Caco-2 (cell line): ENCODE results near the gene TGOLN2. TPM values are rescaled to one million over a fixed set of nuclear protein-coding genes. Genes with fewer than 3 reads are reported as not detected.
A peak's percentile ranks its signal among the peaks of the same experiment; 100 is the strongest.

Experiments used
- Bru-seq: library from RNA; stranded (reverse); fragments of 400-500 nt; gene quantifications from one replicate; lab custom pipeline; 2021; lab: Mats Ljungman, UMichigan
- BruChase-seq, 2 experiments: library from RNA; stranded (reverse); fragments of 400-500 nt; gene quantifications; one replicate each; lab custom pipeline; 2021; lab: Mats Ljungman, UMichigan
- BruUV-seq: library from RNA; stranded (reverse); fragments of 400-500 nt; replicated peaks from 2 replicates; lab custom pipeline; 2021; lab: Mats Ljungman, UMichigan
- CTCF ChIA-PET: fragments of 300-600 bp; sonication (Branson Sonifier 250); formaldehyde crosslinking; loops from one replicate; lab custom pipeline; 2022; ENCODE audit warnings: antibody characterized with exemption; lab: Charles Lee
- POLR2A ChIA-PET: fragments of 300-600 bp; sonication (Branson Sonifier 250); formaldehyde crosslinking; loops from one replicate; lab custom pipeline; 2022; ENCODE audit warnings: antibody characterized with exemption; lab: Charles Lee
- DNase-seq, 2 experiments: peaks; one replicate each; pipeline versions ENCODE4 v3.0.0 to v3.0.0-alpha.2; 2020 to 2022
- H3K27me3 ChIP-seq: replicated peaks from 2 replicates; pipeline ENCODE4 v1.6.0; 2011; ENCODE audit warnings: low read length; ENCODE audit not compliant: control insufficient read depth, insufficient read depth
- H3K36me3 ChIP-seq: 2 replicates; pipeline ENCODE4 v1.5.1; 2011; ENCODE audit warnings: low read length; ENCODE audit not compliant: control insufficient read depth, insufficient read depth
- H3K4me1 ChIP-seq: fragments of 250-450 bp; sonication (Bioruptor Pico); 2 replicates; pipeline ENCODE4 v1.5.1; 2020; ENCODE audit warnings: mild to moderate bottlenecking
- H3K4me3 ChIP-seq: 2 replicates; pipeline ENCODE4 v1.5.1; 2011; ENCODE audit warnings: low read depth, mild to moderate bottlenecking, control low read depth, low read length
- H3K9me3 ChIP-seq: fragments of 250-450 bp; sonication (Bioruptor Pico); 2 replicates; pipeline ENCODE4 v1.5.1; 2020; ENCODE audit warnings: mild to moderate bottlenecking, moderate library complexity
- H3K27ac Mint-ChIP-seq: one replicate; pipeline ENCODE4 v1.8.0; 2022; ENCODE audit warnings: mixed read lengths; ENCODE audit not compliant: unreplicated experiment
- H3K27me3 Mint-ChIP-seq: one replicate; pipeline ENCODE4 v1.8.0; 2022; ENCODE audit warnings: mixed read lengths; ENCODE audit not compliant: insufficient read depth, unreplicated experiment
- H3K36me3 Mint-ChIP-seq: one replicate; pipeline ENCODE4 v1.8.0; 2022; ENCODE audit warnings: mild to moderate bottlenecking, mixed read lengths; ENCODE audit not compliant: insufficient read depth, unreplicated experiment
- H3K4me1 Mint-ChIP-seq: one replicate; pipeline ENCODE4 v1.8.0; 2022; ENCODE audit warnings: low read depth, mixed read lengths; ENCODE audit not compliant: unreplicated experiment
- H3K4me3 Mint-ChIP-seq: one replicate; pipeline ENCODE4 v1.8.0; 2022; ENCODE audit warnings: mild to moderate bottlenecking, moderate library complexity, mixed read lengths; ENCODE audit not compliant: unreplicated experiment
- H3K9me3 Mint-ChIP-seq: one replicate; pipeline ENCODE4 v1.8.0; 2022; ENCODE audit warnings: mixed read lengths; ENCODE audit not compliant: unreplicated experiment
- intact Hi-C: fragments of 100-400 bp; cut with micrococcal nuclease; formaldehyde crosslinking; loops from one replicate; pipeline ENCODE4 v1.10.0; 2022; ENCODE audit not compliant: unreplicated experiment
- long read RNA-seq: library from polyadenylated mRNA; stranded (forward); transcript quantifications from one replicate; pipeline ENCODE4 v2.0.0, GENCODE V29; 2022
- total RNA-seq: library from RNA; stranded (reverse); gene quantifications from 2 replicates; pipeline ENCODE4 v1.2.3, GENCODE V29; 2022
- TF ChIP-seq, protein P1 (sequence below), 2 experiments: fragments of 200-600 bp in 1 of 2; IDR thresholded peaks; 1 replicate in 1 of 2; 2 replicates in 1 of 2; pipeline versions ENCODE4 v1.5.1 to v1.8.0; 2011 to 2022; ENCODE audit warnings: antibody characterized with exemption in 1 of 2, control low read depth in 1 of 2, inconsistent platforms in 1 of 2, low read depth in 1 of 2, low read length in 1 of 2, mild to moderate bottlenecking in 1 of 2, moderate library complexity in 1 of 2; ENCODE audit not compliant: insufficient read depth in 1 of 2, severe bottlenecking in 1 of 2, unreplicated experiment in 1 of 2

TGOLN2 gene
- total RNA-seq (109 and 119 TPM in 2 replicates), Bru-seq, nascent RNA (percentile 96 among the genes with signal in this experiment), BruChase-seq, experiment 1, labeled RNA remaining after a 2-hour chase (percentile 99 among the genes with signal in this experiment), BruChase-seq, experiment 2, labeled RNA remaining after a 6-hour chase (percentile 100 among the genes with signal in this experiment)
- long read RNA-seq, full-length matches to known transcripts, result 34 of 62 reads
- long read RNA-seq, partial matches to known transcripts, result 1 of 62 reads
- long read RNA-seq, other reads (novel, unspliced or antisense), result 27 of 62 reads

DNA sequence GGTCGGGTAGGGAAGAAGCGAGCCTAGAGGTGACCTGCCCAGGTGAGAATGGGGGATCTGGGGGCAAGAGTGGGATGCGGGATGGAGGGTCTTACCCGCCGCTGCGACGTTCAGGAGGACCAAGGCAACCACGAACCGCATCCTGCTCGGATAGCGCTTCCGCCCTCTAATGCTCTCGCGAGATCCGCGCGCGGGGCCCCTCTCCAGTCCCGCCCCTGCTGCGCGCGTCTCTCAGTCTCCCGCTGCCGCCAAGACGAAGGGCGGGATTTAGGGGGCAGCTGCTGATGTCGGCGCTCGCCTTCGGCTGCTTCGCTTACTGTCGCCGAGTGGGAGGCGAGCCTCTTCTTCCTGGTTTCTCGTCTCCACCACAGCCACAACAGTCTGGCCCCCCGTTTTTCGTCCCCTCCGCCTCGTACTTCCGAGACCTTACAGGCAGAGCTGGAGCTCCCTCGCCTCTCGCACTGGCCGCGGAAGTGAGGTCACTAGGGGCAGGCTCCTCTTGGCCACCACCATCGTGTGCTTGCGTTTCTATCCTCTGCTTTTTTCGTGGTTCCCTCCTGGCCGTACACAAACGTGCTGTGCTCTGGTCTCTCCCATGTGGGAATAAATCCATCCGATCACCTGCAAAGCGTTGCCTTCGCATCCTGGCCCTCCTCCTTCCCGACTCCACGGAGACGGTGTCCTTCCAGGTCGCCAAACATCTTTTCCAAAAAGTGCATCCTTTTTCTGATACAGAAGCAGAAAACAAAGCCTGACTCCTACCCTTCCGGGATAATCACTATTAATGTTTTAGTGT, at the start of gene TGOLN2:
Gene TGOLN2 (minus strand): TSS at position 168 of the 796 bp plus-strand sequence. CDS start 27 bp downstream, at position 141.
- TF ChIP-seq, protein P1, sequence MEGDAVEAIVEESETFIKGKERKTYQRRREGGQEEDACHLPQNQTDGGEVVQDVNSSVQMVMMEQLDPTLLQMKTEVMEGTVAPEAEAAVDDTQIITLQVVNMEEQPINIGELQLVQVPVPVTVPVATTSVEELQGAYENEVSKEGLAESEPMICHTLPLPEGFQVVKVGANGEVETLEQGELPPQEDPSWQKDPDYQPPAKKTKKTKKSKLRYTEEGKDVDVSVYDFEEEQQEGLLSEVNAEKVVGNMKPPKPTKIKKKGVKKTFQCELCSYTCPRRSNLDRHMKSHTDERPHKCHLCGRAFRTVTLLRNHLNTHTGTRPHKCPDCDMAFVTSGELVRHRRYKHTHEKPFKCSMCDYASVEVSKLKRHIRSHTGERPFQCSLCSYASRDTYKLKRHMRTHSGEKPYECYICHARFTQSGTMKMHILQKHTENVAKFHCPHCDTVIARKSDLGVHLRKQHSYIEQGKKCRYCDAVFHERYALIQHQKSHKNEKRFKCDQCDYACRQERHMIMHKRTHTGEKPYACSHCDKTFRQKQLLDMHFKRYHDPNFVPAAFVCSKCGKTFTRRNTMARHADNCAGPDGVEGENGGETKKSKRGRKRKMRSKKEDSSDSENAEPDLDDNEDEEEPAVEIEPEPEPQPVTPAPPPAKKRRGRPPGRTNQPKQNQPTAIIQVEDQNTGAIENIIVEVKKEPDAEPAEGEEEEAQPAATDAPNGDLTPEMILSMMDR (IDR thresholded peaks at IDR 0.05; ENCODE audit: insufficient read depth in 1 of 2, low read depth in 1 of 2, low read length in 1 of 2, severe bottlenecking in 1 of 2, unreplicated experiment in 1 of 2), result peak in 1 of 2 experiments; percentile 14
- Mint-ChIP-seq H3K4me3 (peak within 1 kb of the TSS; percentile 86), H3K27me3 (no peaks in the 10 kb centered on the region), H3K4me1 (peaks cover 22% of the 10 kb centered on the region), H3K36me3 (peaks cover 46% of the 10 kb centered on the region), H3K9me3 (peaks cover 7% of the 10 kb centered on the region), H3K27ac (peak within 1 kb of the TSS; percentile 97)
- ChIA-PET CTCF (interaction anchor here (1.2 kb wide), 1 partner anchor 27 kb away, joined by 4 read pairs; the partner anchor contains the start of gene ELMOD3), POLR2A (interaction anchor here (0.6 to 2.5 kb wide), 8 partner anchors 11 to 719 kb away, joined by 3 to 18 read pairs (median 6); partner anchors contain the start of genes ELMOD3, MAT2A, RETSAT and SH2D6)
- DNase-seq, result peak; percentile 91 to 94
- BruUV-seq, result TSS peak; percentile 93
- Histone ChIP-seq H3K9me3 (no peaks in the 10 kb centered on the region), H3K4me3 (peak within 1 kb of the TSS; percentile 93), H3K27me3 (no peaks in the 10 kb centered on the region), H3K4me1 (peaks cover 25% of the 10 kb centered on the region), H3K36me3 (peaks cover 5% of the 10 kb centered on the region; the same call in 1 of the 2 replicates)
- intact Hi-C loops, result loop anchor here (5.0 kb wide), 1 partner anchor 209 kb away; the partner anchor contains the start of gene MAT2A

DNA sequence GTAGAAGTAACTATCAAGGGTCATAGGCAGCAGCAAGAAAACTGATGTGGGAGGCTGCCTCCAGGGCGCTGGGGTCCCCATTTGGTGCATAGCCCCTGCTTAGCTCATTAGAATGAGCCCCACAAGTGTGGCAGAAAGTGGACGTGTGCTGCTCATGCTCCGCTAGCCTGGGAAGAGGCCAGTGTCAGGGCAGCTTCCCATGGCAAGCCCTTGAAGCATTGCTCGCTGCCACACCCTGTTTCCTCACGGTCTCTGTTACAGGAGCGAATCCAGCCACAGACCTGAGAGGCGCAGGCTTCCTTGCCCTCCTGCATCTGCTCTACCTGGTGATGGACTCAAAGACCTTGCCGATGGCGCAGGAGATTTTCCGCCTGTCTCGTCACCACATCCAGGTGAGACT, 49.3 kb upstream of the TGOLN2 start:
- Histone ChIP-seq H3K9me3 (no peaks in the 10 kb centered on the region), H3K4me3 (no peak overlapping the region), H3K36me3 (no peaks in the 10 kb centered on the region), H3K27me3 (no peaks in the 10 kb centered on the region), H3K4me1 (no peaks in the 10 kb centered on the region)
- peak in 1 of 2 experiments; percentile 20 for DNase-seq
- TF ChIP-seq, protein P1 (IDR thresholded peaks at IDR 0.05; ENCODE audit: insufficient read depth in 1 of 2, low read depth in 1 of 2, low read length in 1 of 2, severe bottlenecking in 1 of 2, unreplicated experiment in 1 of 2), result no peak
- Mint-ChIP-seq H3K4me3 (no peak overlapping the region), H3K9me3 (no peaks in the 10 kb centered on the region), H3K27ac (no peak overlapping the region), H3K4me1 (no peaks in the 10 kb centered on the region), H3K36me3 (no peaks in the 10 kb centered on the region), H3K27me3 (no peaks in the 10 kb centered on the region)
- POLR2A ChIA-PET, result no interaction called here
- CTCF ChIA-PET, result interaction anchor here (0.7 kb wide), 1 partner anchor 175 kb away, joined by 3 read pairs; no protein-coding TSS in a partner anchor
- intact Hi-C loops, result no loop called here
- BruUV-seq, result no TSS peak
